Uterus (tissue), 2 donors: ENCODE measurements around the gene ATAD2B.
"Not testable (repeated sequence)": the region's sequence is repeated elsewhere in the genome, so short reads cannot be mapped to it uniquely, and the experiment has no call there.

Source experiments
- CTCF ChIP-seq, 4 experiments: fragments of 200-600 bp in 2 of 4; fragments of 450-650 bp in 2 of 4; sonication (generic) in 2 of 4; IDR thresholded peaks; one replicate each; pipeline ENCODE4 v1.5.1; 2016 to 2019; ENCODE audit warnings: antibody characterized with exemption in 4 of 4, mild to moderate bottlenecking in 2 of 4, moderate library complexity in 1 of 4
- POLR2A ChIP-seq, 2 donors: fragments of 450-650 bp; IDR thresholded peaks; one replicate each; pipeline ENCODE4 v1.6.1; 2016; ENCODE audit warnings: antibody characterized with exemption in 2 of 2, mild to moderate bottlenecking in 1 of 2, moderate library complexity in 1 of 2

- not testable (repeated sequence) for TF ChIP-seq POLR2A, CTCF (IDR thresholded peaks at IDR 0.05)
Observed at GRCh38 chr2:23780465-23780864, 146.5 kb downstream of the ATAD2B start.
